ENCODE data around the gene SLC51B. TPM values are rescaled to one million over a fixed set of nuclear protein-coding genes. Genes with fewer than 3 reads are reported as not detected.
A peak's percentile ranks its signal among the peaks of the same experiment; 100 is the strongest.

The SLC51B gene
- total RNA-seq, 3 donors from 2014 or later: not detected

DNA sequence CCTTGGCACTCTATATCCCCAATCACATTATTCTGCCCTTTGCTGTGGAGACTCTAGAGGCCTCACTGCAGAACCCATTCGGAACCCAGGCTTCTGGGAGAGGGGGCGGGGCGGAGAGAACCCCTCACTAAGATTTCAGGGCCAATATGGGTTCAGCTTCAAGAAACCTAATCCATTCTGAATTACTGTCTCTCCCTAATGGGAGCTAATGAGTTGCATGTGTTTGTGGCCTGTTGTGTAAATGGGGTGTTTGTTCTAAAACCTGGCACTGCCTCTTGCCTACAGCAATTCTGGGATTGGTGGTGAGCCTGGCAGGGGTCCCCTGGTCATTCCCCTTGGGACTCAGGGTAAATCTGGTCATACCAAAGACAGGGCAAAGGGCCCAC lies 23.2 kb downstream of the SLC51B start:
- no peaks in the 10 kb centered on the region for H3K9me3 ChIP-seq
- TF ChIP-seq POLR2A (IDR thresholded peaks at IDR 0.05): no peak
- no peak for TF ChIP-seq POLR2AphosphoS5 (IDR thresholded peaks at IDR 0.05)
- TF ChIP-seq, protein P1, sequence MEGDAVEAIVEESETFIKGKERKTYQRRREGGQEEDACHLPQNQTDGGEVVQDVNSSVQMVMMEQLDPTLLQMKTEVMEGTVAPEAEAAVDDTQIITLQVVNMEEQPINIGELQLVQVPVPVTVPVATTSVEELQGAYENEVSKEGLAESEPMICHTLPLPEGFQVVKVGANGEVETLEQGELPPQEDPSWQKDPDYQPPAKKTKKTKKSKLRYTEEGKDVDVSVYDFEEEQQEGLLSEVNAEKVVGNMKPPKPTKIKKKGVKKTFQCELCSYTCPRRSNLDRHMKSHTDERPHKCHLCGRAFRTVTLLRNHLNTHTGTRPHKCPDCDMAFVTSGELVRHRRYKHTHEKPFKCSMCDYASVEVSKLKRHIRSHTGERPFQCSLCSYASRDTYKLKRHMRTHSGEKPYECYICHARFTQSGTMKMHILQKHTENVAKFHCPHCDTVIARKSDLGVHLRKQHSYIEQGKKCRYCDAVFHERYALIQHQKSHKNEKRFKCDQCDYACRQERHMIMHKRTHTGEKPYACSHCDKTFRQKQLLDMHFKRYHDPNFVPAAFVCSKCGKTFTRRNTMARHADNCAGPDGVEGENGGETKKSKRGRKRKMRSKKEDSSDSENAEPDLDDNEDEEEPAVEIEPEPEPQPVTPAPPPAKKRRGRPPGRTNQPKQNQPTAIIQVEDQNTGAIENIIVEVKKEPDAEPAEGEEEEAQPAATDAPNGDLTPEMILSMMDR (IDR thresholded peaks at IDR 0.05): no peak
- no peaks in the 10 kb centered on the region for H3K4me1 ChIP-seq

GRCh38 chr15:65069179-65069578 lies 24.0 kb downstream of the SLC51B start:
- no peak for TF ChIP-seq POLR2A (IDR thresholded peaks at IDR 0.05)
- no peak for TF ChIP-seq POLR2AphosphoS5 (IDR thresholded peaks at IDR 0.05)
- TF ChIP-seq, protein P1 (IDR thresholded peaks at IDR 0.05): no peak
- Histone ChIP-seq H3K36me3 (no peaks in the 10 kb centered on the region), H3K4me3 (no peak overlapping the region), H3K27ac (peak overlapping the region; percentile 76 to 96), H3K27me3 (no peaks in the 10 kb centered on the region), H3K4me1 (no peaks in the 10 kb centered on the region), H3K9me3 (no peaks in the 10 kb centered on the region)
- no peak for DNase-seq (ENCODE audit: low spot score in 2 of 2)
- intact Hi-C loops (cut with DNase I; ENCODE audit: low total_unique reads): no loop called here

More for the DNA sequence above, 23.2 kb downstream of the SLC51B start:
- peak overlapping the region; percentile 47 to 86 (median 61) for H3K4me3 ChIP-seq
- intact Hi-C loops (cut with DNase I; ENCODE audit: low total_unique reads): no loop called here
- H3K36me3 ChIP-seq: no peaks in the 10 kb centered on the region
- peak overlapping the region; percentile 76 to 96 for H3K27ac ChIP-seq
- DNase-seq (ENCODE audit: low spot score in 2 of 2): no peak
- no peaks in the 10 kb centered on the region for H3K27me3 ChIP-seq

DNA sequence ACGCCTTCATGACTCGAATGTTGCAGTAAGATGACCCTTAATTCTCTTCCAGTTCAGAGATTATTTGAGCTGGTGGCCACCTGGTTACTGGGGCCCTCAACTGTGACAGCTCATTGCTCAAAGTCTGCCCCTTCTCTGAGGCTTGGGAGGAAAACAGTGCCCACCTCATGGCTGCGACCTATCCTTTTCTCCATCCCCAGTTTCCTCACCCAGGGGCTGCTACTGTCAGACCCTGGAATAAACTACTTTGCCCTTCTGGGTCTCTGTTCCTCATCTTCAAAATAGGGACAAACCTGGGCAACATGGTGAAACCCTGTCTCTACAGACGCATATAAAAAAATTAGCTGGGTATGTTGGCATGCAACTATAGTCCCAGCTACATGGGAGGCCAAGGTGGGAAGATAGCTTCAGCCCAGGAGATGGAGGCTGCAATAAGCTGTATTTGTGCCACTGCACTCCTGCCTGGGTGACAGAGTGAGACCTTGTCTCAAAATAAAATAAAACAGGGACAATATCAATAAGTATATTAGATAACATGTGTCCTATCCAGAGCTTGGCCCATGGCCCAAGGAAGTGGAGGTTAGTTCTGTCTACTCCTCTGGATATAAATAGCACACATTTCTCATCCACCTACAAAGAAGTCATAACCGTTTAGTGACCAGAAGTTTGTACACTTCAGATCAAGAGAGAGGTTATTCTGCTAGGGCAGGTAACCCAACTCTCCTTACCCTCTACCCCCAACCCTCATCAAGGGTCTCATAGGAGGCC lies 24.8 kb downstream of the SLC51B start:
- no peak for TF ChIP-seq POLR2A (IDR thresholded peaks at IDR 0.05)
- no peak for TF ChIP-seq POLR2AphosphoS5 (IDR thresholded peaks at IDR 0.05)
- TF ChIP-seq, protein P1 (IDR thresholded peaks at IDR 0.05): no peak
- intact Hi-C loops (cut with DNase I; ENCODE audit: low total_unique reads): no loop called here
- Histone ChIP-seq H3K4me1 (no peaks in the 10 kb centered on the region), H3K27me3 (no peaks in the 10 kb centered on the region), H3K4me3 (no peak overlapping the region), H3K27ac (peak overlapping the region; percentile 25 to 96), H3K9me3 (no peaks in the 10 kb centered on the region), H3K36me3 (no peaks in the 10 kb centered on the region)
- no peak for DNase-seq (ENCODE audit: low spot score in 2 of 2)

DNA sequence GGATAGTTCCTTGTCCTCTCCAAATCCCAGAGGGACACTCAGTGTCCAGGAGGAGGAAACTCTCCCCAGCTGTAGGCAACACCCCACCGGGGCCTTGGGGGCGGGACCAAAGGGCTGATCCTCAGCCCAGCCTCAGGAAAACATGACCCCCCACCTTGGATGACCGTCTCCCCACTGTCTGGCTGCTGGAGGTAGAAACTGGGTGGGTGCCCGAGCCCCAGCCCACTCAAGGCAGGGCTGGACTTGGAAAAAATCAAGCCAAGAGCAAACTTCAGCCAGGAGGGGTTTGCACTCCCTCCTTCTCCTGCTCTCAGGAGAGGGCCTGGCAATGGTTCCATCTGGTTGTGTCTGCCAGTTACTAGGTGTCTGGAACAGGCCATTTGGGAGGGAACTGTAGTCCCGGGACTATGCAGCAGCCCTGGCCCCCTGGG lies 26.2 kb downstream of the SLC51B start:
- DNase-seq (ENCODE audit: low spot score in 2 of 2): no peak

DNA sequence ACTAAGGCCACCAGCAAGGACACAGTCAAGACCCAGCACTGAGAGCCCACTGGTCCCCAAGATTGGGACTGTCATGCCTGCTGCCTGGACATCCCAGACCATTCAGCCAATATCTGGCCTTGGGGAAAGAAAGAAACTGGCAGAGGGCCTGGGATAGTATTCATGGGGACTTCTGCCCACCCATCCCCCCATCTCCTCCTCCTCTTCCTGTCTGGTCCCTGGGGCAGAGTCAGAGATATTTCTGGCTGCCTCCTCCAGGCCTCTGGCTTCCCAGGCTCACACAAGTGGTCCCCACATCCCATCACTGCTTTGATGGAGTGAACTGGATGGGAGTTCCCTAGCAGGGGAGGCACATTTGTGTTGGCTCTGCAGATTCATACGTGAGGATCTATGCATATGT lies 26.8 kb downstream of the SLC51B start:
- Histone ChIP-seq H3K27ac (peak overlapping the region; percentile 36 to 96), H3K4me1 (no peaks in the 10 kb centered on the region), H3K27me3 (peaks cover 0 to 5% of the 10 kb centered on the region in 2 donors), H3K36me3 (no peaks in the 10 kb centered on the region), H3K9me3 (no peaks in the 10 kb centered on the region), H3K4me3 (no peak overlapping the region)
- DNase-seq (ENCODE audit: low spot score in 2 of 2): no peak
- no peak for TF ChIP-seq POLR2AphosphoS5 (IDR thresholded peaks at IDR 0.05)
- TF ChIP-seq, protein P1 (IDR thresholded peaks at IDR 0.05): no peak
- TF ChIP-seq POLR2A (IDR thresholded peaks at IDR 0.05): no peak
- intact Hi-C loops (cut with DNase I; ENCODE audit: low total_unique reads): no loop called here

More for the DNA sequence above, 26.2 kb downstream of the SLC51B start:
- no peak overlapping the region for H3K4me3 ChIP-seq
- no peaks in the 10 kb centered on the region for H3K4me1 ChIP-seq
- H3K36me3 ChIP-seq: no peaks in the 10 kb centered on the region
- no peak for TF ChIP-seq POLR2AphosphoS5 (IDR thresholded peaks at IDR 0.05)
- H3K27me3 ChIP-seq: no peaks in the 10 kb centered on the region
- H3K27ac ChIP-seq: peak overlapping the region; percentile 57 to 96
- intact Hi-C loops (cut with DNase I; ENCODE audit: low total_unique reads): no loop called here
- H3K9me3 ChIP-seq: no peaks in the 10 kb centered on the region
